Endothelial cell of umbilical vein (primary cell): Measurements from ENCODE around the gene SH3TC2. TPM values are rescaled to one million over a fixed set of nuclear protein-coding genes. Genes with fewer than 3 reads are reported as not detected.

ENCODE experiments used
- BruUV-seq: library from RNA; stranded (reverse); fragments of 400-500 nt; replicated peaks from 2 replicates; lab custom pipeline; 2021; lab: Mats Ljungman, UMichigan
- CTCF ChIA-PET: fragments of 300-600, 350-600 bp; sonication (Branson Sonifier 250); formaldehyde crosslinking; loops from one replicate; lab custom pipeline; 2021; ENCODE audit warnings: antibody characterized with exemption, inconsistent platforms; lab: Charles Lee
- POLR2A ChIA-PET: fragments of 300-600, 350-600 bp; sonication (Branson Sonifier 250); formaldehyde crosslinking; loops from one replicate; lab custom pipeline; 2021; ENCODE audit warnings: antibody characterized with exemption, inconsistent platforms; lab: Charles Lee
- DNase-seq: peaks from one replicate; pipeline ENCODE4 v3.0.0-alpha.2; 2011; ENCODE audit warnings: low read depth, low spot score
- FAIRE-seq: peaks from 2 replicates; lab custom pipeline; 2011; peaks lifted over from hg19 to GRCh38; lab: Jason Lieb, UNC
- H2AFZ ChIP-seq: 2 replicates; pipeline ENCODE4 v1.6.0; 2012; ENCODE audit warnings: low read depth, low read length, control low read depth, inconsistent platforms
- H3K27ac ChIP-seq: 2 replicates; pipeline ENCODE4 v1.5.1; 2011; ENCODE audit warnings: low read depth, mild to moderate bottlenecking, control low read depth, low read length, moderate library complexity; ENCODE audit not compliant: insufficient read depth
- H3K27me3 ChIP-seq, 2 experiments: 2 replicates each; pipeline versions ENCODE4 v1.6.0 to v1.6.1; 2011; ENCODE audit warnings: low read length in 2 of 2, mixed read lengths in 1 of 2; ENCODE audit not compliant: control insufficient read depth in 2 of 2, insufficient read depth in 2 of 2
- H3K36me3 ChIP-seq, 2 experiments: 2 replicates in 1 of 2; 3 replicates in 1 of 2; pipeline ENCODE4 v1.5.1; 2011; ENCODE audit warnings: low read length in 2 of 2, mild to moderate bottlenecking in 1 of 2, moderate library complexity in 1 of 2; ENCODE audit not compliant: control insufficient read depth in 2 of 2, insufficient read depth in 2 of 2; ENCODE audit errors: extremely low read depth in 1 of 2
- H3K4me1 ChIP-seq: 3 replicates; pipeline ENCODE4 v1.5.1; 2011; ENCODE audit warnings: mild to moderate bottlenecking, low read length; ENCODE audit not compliant: control insufficient read depth, insufficient read depth; ENCODE audit errors: extremely low read depth
- H3K4me2 ChIP-seq: 2 replicates; pipeline ENCODE4 v1.6.1; 2011; ENCODE audit warnings: low read length, control low read depth, mixed read lengths; ENCODE audit not compliant: insufficient read depth
- H3K4me3 ChIP-seq, 3 experiments: fragments of 200-600 bp in 1 of 3; sonication (generic), shearing (Covaris generic) in 1 of 3; replicated peaks in 1 of 3; 2 replicates each; pipeline ENCODE4 v1.5.1; 2011 to 2016; ENCODE audit warnings: control low read depth in 3 of 3, low read length in 3 of 3, mild to moderate bottlenecking in 2 of 3, inconsistent platforms in 1 of 3, low read depth in 1 of 3, moderate library complexity in 1 of 3; ENCODE audit not compliant: insufficient read depth in 1 of 3
- H3K79me2 ChIP-seq: 2 replicates; pipeline ENCODE4 v1.6.0; 2012; ENCODE audit warnings: low read length, inconsistent platforms; ENCODE audit not compliant: control insufficient read depth, insufficient read depth
- H3K9ac ChIP-seq: replicated peaks from 2 replicates; pipeline ENCODE3; 2011; ENCODE audit warnings: low read length, control low read depth; ENCODE audit not compliant: insufficient read depth; ENCODE audit errors: extremely low read depth
- H3K9me1 ChIP-seq: replicated peaks from 3 replicates; pipeline ENCODE4 v1.6.0; 2011; ENCODE audit warnings: mild to moderate bottlenecking, low read length; ENCODE audit not compliant: control insufficient read depth, insufficient read depth; ENCODE audit errors: extremely low read depth
- H3K9me3 ChIP-seq: replicated peaks from 2 replicates; pipeline ENCODE4 v1.5.1; 2012; ENCODE audit warnings: low read length, inconsistent platforms; ENCODE audit not compliant: control insufficient read depth, insufficient read depth
- H4K20me1 ChIP-seq: replicated peaks from 2 replicates; pipeline ENCODE3; 2011; ENCODE audit warnings: mild to moderate bottlenecking, low read length; ENCODE audit not compliant: control insufficient read depth, insufficient read depth; ENCODE audit errors: extremely low read depth
- EZH2 ChIP-seq: IDR thresholded peaks from 2 replicates; pipeline ENCODE4 v1.6.1; 2012; ENCODE audit warnings: borderline replicate concordance, low read depth, mild to moderate bottlenecking, moderate library complexity, low read length, inconsistent platforms; ENCODE audit not compliant: severe bottlenecking
- FOS ChIP-seq: IDR thresholded peaks from 2 replicates; pipeline ENCODE4 v1.6.1; 2011; ENCODE audit warnings: mild to moderate bottlenecking, low read length, moderate library complexity, borderline replicate concordance; ENCODE audit not compliant: insufficient read depth
- GATA2 ChIP-seq: IDR thresholded peaks from 2 replicates; pipeline ENCODE4 v1.7.0; 2011; ENCODE audit warnings: low read depth, mild to moderate bottlenecking, moderate library complexity, mixed read lengths, low read length; ENCODE audit not compliant: insufficient read length, insufficient read depth
- JUN ChIP-seq: IDR thresholded peaks from 2 replicates; pipeline ENCODE4 v1.6.1; 2011; ENCODE audit warnings: borderline replicate concordance, low read depth; ENCODE audit not compliant: insufficient read length, insufficient read depth
- MYC ChIP-seq: IDR thresholded peaks from one replicate; pipeline ENCODE4 v1.6.1; 2011; ENCODE audit warnings: mild to moderate bottlenecking, low read depth, low read length
- POLR2A ChIP-seq: IDR thresholded peaks from 2 replicates; pipeline ENCODE4 v1.6.1; 2012; ENCODE audit warnings: low read depth, mild to moderate bottlenecking, control low read depth, low read length
- POLR2AphosphoS5 ChIP-seq: IDR thresholded peaks from 2 replicates; pipeline ENCODE4 v1.6.1; 2012; ENCODE audit warnings: low read depth, mild to moderate bottlenecking, control low read depth, low read length, moderate library complexity; ENCODE audit not compliant: insufficient read depth
- dilution Hi-C: fragments of 300-500 bp; cut with MboI; formaldehyde crosslinking; loops from one replicate; pipeline ENCODE4 v1.15.0; 2019; ENCODE audit warnings: low sequenced_read_pairs; ENCODE audit not compliant: extremely low pct_ligation_motif_present
- intact Hi-C: fragments of 100-400 bp; cut with micrococcal nuclease; formaldehyde crosslinking; loops from one replicate; pipeline ENCODE4 v1.10.0; 2022
- polyA plus RNA-seq, 4 experiments: library from polyadenylated mRNA; depleted of rRNA in 3 of 4; stranded (reverse) in 3 of 4; unstranded in 1 of 4; fragments of >200 nt; gene quantifications; 2 replicates each; pipeline versions ENCODE4 v1.2.1 to v1.2.3, GENCODE V29; 2011 to 2012; ENCODE audit warnings: missing spikeins in 1 of 4
- total RNA-seq: library from RNA; stranded (reverse); gene quantifications from 2 replicates; pipeline ENCODE4 v1.2.3, GENCODE V29; 2021
- TF ChIP-seq, protein P1 (sequence below): IDR thresholded peaks from 2 replicates; pipeline ENCODE4 v1.6.1; 2011; ENCODE audit not compliant: insufficient read depth, insufficient read length
- TF ChIP-seq, protein P2 (sequence below), 2 donors: IDR thresholded peaks; 1 replicate in 1 of 2; 2 replicates in 1 of 2; pipeline ENCODE4 v1.5.1; 2011; ENCODE audit warnings: low read length in 2 of 2, mild to moderate bottlenecking in 2 of 2, moderate library complexity in 2 of 2, control low read depth in 1 of 2, inconsistent platforms in 1 of 2, low read depth in 1 of 2; ENCODE audit not compliant: insufficient read depth in 1 of 2; ENCODE audit errors: extremely low read depth in 1 of 2

The SH3TC2 gene
- total and polyA plus RNA-seq, 2 donors (not counting 3 experiments of a cell fraction or from before 2014, with no cell fraction given) = 0.91 to 4.3 TPM

DNA sequence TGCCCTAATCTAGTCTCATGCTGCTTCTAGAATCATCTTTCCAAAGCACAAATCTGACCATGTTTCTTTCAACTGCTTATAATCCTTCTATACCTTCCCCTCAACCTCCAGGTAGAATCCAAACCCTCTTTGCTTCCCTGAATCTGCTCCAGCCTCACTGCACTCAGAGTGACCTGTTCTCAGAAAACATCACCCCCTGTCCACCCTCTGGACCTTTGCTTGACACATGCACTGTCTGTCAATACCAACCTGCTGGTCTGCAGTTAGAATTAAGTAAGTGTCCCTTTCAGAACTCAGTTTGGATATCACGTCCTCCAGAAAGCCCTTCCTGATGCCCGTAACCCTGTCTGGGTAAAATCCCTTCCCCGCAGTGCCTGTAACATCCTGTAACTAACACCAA, 63.1 kb downstream of the SH3TC2 start:
- BruUV-seq = no TSS peak
- H3K79me2 ChIP-seq = no peaks in the 10 kb centered on the region
- ChIA-PET CTCF (interaction anchor here (0.8 to 12.0 kb wide), 9 partner anchors 37 to 266 kb away, joined by 3 to 167 read pairs (median 31); no protein-coding TSS in a partner anchor), POLR2A (no interaction called here)
- no peaks in the 10 kb centered on the region for H3K36me3 ChIP-seq
- DNase-seq (no peak), FAIRE-seq (no peak)
- TF ChIP-seq EZH2 (no peak), POLR2A (no peak), MYC (no peak), JUN (no peak), GATA2 (no peak), FOS (no peak), POLR2AphosphoS5 (no peak)
- TF ChIP-seq, protein P1, sequence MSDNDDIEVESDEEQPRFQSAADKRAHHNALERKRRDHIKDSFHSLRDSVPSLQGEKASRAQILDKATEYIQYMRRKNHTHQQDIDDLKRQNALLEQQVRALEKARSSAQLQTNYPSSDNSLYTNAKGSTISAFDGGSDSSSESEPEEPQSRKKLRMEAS = no peak
- TF ChIP-seq, protein P2, sequence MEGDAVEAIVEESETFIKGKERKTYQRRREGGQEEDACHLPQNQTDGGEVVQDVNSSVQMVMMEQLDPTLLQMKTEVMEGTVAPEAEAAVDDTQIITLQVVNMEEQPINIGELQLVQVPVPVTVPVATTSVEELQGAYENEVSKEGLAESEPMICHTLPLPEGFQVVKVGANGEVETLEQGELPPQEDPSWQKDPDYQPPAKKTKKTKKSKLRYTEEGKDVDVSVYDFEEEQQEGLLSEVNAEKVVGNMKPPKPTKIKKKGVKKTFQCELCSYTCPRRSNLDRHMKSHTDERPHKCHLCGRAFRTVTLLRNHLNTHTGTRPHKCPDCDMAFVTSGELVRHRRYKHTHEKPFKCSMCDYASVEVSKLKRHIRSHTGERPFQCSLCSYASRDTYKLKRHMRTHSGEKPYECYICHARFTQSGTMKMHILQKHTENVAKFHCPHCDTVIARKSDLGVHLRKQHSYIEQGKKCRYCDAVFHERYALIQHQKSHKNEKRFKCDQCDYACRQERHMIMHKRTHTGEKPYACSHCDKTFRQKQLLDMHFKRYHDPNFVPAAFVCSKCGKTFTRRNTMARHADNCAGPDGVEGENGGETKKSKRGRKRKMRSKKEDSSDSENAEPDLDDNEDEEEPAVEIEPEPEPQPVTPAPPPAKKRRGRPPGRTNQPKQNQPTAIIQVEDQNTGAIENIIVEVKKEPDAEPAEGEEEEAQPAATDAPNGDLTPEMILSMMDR (IDR thresholded peaks at IDR 0.05; ENCODE audit: extremely low read depth in 1 of 2, insufficient read depth in 1 of 2, low read depth in 1 of 2, low read length in 2 of 2) = no peak
- H4K20me1 ChIP-seq = no peaks in the 10 kb centered on the region
- H3K9me3 ChIP-seq = no peaks in the 10 kb centered on the region
- H3K4me2 ChIP-seq = no peak overlapping the region
- H3K4me3 ChIP-seq = no peak overlapping the region
- no peaks in the 10 kb centered on the region for H3K27me3 ChIP-seq
- peaks cover 13% of the 10 kb centered on the region for H3K4me1 ChIP-seq
- H3K27ac ChIP-seq = no peak overlapping the region
- no peak overlapping the region for H3K9ac ChIP-seq
- no peaks in the 10 kb centered on the region for H3K9me1 ChIP-seq
- dilution Hi-C loops (loop anchor here (10.0 kb wide), 1 partner anchor 245 kb away; no protein-coding TSS in a partner anchor), intact Hi-C loops (loop anchor here (5.0 kb wide), 1 partner anchor 192 kb away; no protein-coding TSS in a partner anchor)
- no peak overlapping the region for H2AFZ ChIP-seq
